Measurements from ENCODE around the gene INTS3. TPM values are rescaled to one million over a fixed set of nuclear protein-coding genes. Genes with fewer than 3 reads are reported as not detected.

INTS3 gene
- total RNA-seq, 5 donors from 2014 or later (not counting 1 experiment from before 2014, with no cell fraction given) = 45.9 to 57.7 (median 48.5) TPM

DNA sequence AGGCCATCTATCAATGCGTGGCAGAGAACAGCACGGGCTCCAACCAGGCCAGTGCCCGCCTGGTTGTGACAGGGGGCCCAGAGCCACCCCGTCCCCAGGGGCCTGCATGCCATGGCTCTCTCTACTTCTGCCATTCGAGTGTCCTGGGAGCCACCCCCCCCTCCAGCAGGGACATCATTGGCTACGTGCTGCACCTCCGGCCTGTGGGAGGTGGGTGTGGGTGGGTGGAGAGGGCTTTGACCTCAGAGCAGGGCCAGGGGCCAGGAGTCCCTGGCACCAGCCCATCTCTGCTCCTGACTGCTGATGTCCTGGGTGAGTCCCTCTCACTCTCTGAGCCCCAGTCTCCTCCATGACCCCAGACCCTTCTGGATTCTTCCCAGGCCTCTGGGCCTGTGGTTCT is 72.7 kb downstream of the INTS3 start:
- WGBS (ENCODE audit: insufficient coverage) = 94% methylated on average over 3 of the region's 7 CpGs
- no peaks in the 10 kb centered on the region for H3K36me3 Mint-ChIP-seq

DNA sequence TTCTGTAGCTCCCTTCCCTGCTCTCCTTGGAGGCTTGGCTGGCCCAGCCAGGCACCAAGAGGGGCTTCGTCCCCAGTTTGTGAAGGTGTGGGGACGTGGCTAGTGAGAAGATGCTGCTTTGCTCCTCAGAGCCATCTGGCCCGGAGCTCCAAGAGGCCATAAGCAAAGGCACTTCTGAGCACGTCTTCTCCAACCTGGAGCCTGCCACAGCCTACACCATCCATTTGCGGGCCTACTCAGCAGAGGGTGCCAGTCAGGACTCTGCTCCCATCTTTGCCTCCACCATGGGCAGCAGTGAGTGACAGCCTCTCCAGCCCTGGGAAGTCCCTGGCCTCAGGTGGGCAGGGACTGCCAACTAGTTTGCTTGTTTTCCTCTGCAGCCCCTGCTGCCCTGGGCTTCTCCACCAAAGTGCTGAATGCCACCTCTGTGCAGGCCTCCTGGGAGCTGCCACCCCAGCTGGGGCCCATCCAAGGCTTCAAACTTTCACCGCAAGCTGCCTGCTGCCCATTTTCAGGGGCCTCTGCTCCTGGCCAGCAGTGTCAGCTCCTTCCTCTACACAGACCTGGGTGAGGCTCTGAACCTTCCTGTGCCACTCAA is 73.3 kb downstream of the INTS3 start:
- Mint-ChIP-seq H3K27me3 (no peaks in the 10 kb centered on the region), H3K27ac (peak overlapping the region in 1 of 2 donors; percentile 31), H3K36me3 (no peaks in the 10 kb centered on the region), H3K4me3 (no peak overlapping the region), H3K4me1 (peaks cover 32 to 43% (median 35%) of the 10 kb centered on the region in 3 donors), H3K9me3 (no peaks in the 10 kb centered on the region)
- POLR2A ChIA-PET = no interaction called here
- Histone ChIP-seq H3K4me3 (ENCODE audit: control insufficient read depth in 1 of 2, extremely low read depth in 1 of 2, low read length in 1 of 2) (no peak overlapping the region), H3K4me1 (ENCODE audit: control insufficient read depth in 1 of 2, extremely low read depth in 1 of 2, insufficient read depth in 2 of 2, low read length in 2 of 2) (peaks cover 4 to 39% of the 10 kb centered on the region in 2 experiments), H3K9me3 (no peaks in the 10 kb centered on the region), H3K27ac (ENCODE audit: low read length) (no peak overlapping the region), H3K27me3 (replicated peaks in 1 of 2; ENCODE audit: control insufficient read depth in 2 of 2, extremely low read depth in 1 of 2, insufficient read depth in 2 of 2, low read length in 1 of 2) (no peaks in the 10 kb centered on the region), H3K36me3 (ENCODE audit: control insufficient read depth in 2 of 2, extremely low read depth in 1 of 2, insufficient read depth in 1 of 2, low read length in 1 of 2) (no peaks in the 10 kb centered on the region)
- no peak for ATAC-seq (replicated peaks in 1 of 4)
- DNase-seq = no peak
- 95% methylated on average over 5 of the region's 6 CpGs for WGBS (ENCODE audit: insufficient coverage)
- CTCF ChIA-PET = interaction anchor here in 1 of 2 donors (1.9 kb wide), 1 partner anchor 186 kb away, joined by 4 read pairs; no protein-coding TSS in a partner anchor

More for the DNA sequence above, 72.7 kb downstream of the INTS3 start:
- ChIA-PET CTCF (interaction anchor here in 1 of 2 donors (1.9 kb wide), 1 partner anchor 186 kb away, joined by 4 read pairs; no protein-coding TSS in a partner anchor), POLR2A (no interaction called here)
- no peak overlapping the region for H3K27ac ChIP-seq (ENCODE audit: low read length)
- H3K36me3 ChIP-seq (ENCODE audit: control insufficient read depth in 2 of 2, extremely low read depth in 1 of 2, insufficient read depth in 1 of 2, low read length in 1 of 2) = no peaks in the 10 kb centered on the region
- no peaks in the 10 kb centered on the region for H3K9me3 Mint-ChIP-seq
- no peak overlapping the region for H3K4me3 Mint-ChIP-seq
- H3K27ac Mint-ChIP-seq = peak overlapping the region in 1 of 2 donors; percentile 31
- H3K9me3 ChIP-seq = no peaks in the 10 kb centered on the region
- H3K4me3 ChIP-seq (ENCODE audit: control insufficient read depth in 1 of 2, extremely low read depth in 1 of 2, low read length in 1 of 2) = no peak overlapping the region
- ATAC-seq (replicated peaks in 1 of 4) (no peak), DNase-seq (no peak)
- peaks cover 4 to 39% of the 10 kb centered on the region in 2 experiments for H3K4me1 ChIP-seq (ENCODE audit: control insufficient read depth in 1 of 2, extremely low read depth in 1 of 2, insufficient read depth in 2 of 2, low read length in 2 of 2)
- H3K27me3 ChIP-seq (replicated peaks in 1 of 2; ENCODE audit: control insufficient read depth in 2 of 2, extremely low read depth in 1 of 2, insufficient read depth in 2 of 2, low read length in 1 of 2) = no peaks in the 10 kb centered on the region
- H3K27me3 Mint-ChIP-seq = no peaks in the 10 kb centered on the region
- peaks cover 25 to 38% (median 30%) of the 10 kb centered on the region in 3 donors for H3K4me1 Mint-ChIP-seq

DNA sequence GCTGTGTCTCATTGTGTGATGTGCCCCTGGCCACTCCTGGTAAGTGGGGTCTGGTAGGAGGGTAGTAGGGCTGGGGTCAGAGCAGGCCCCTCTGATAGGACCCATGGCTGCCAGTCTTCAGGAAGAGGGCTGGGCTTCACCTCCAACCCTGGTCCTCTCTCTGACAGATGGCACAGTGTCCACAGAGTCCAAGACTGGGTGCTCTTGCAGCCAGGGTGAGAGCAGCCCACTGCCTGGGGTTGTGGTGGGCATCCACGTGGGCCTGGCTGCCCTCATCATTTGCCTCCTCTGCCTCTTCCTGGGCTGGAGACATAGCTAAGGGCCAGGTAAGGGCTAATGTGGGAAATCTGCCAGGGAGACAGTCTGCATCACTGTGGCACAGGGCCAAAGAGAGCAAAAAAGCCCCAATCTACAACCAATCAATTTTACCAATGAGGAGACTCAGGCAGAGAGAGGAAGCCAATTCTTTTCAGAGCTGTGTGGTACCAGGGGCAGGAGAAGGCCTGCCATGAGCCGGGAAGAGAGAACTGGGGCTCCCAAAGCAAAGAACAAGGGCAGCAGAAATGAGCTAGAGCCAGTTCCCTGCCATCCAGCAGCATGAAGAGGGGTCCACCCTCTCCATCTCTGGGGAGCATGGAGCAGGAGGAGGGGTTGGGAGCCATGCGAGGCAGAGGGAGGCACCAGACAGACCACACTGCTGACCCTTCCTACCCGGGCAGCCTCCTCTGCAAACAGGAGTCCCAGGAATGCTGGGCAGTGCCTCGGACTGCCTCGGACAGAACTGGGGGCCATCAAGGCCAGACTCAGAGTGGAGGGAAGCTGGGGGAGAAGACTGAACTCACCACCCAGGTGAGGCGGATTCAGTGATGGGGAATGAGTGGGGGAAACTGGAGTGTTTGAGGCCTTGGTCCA is 74.2 kb downstream of the INTS3 start:
- H3K36me3 ChIP-seq (ENCODE audit: control insufficient read depth in 2 of 2, extremely low read depth in 1 of 2, insufficient read depth in 1 of 2, low read length in 1 of 2) = peaks cover 0 to 3% of the 10 kb centered on the region in 2 donors
- DNase-seq (no peak), ATAC-seq (replicated peaks in 1 of 4) (no peak)
- POLR2A ChIA-PET = no interaction called here
- Mint-ChIP-seq H3K4me3 (no peak overlapping the region), H3K9me3 (no peaks in the 10 kb centered on the region), H3K27ac (peak overlapping the region in 1 of 2 donors; percentile 61), H3K4me1 (peaks cover 32 to 43% (median 35%) of the 10 kb centered on the region in 3 donors), H3K36me3 (peaks cover 3% of the 10 kb centered on the region), H3K27me3 (no peaks in the 10 kb centered on the region)
- H3K27ac ChIP-seq (ENCODE audit: low read length) = no peak overlapping the region
- peaks cover 2 to 32% of the 10 kb centered on the region in 2 experiments for H3K4me1 ChIP-seq (ENCODE audit: control insufficient read depth in 1 of 2, extremely low read depth in 1 of 2, insufficient read depth in 2 of 2, low read length in 2 of 2)
- H3K9me3 ChIP-seq = no peaks in the 10 kb centered on the region
- CTCF ChIA-PET = no interaction called here
- H3K4me3 ChIP-seq (ENCODE audit: control insufficient read depth in 1 of 2, extremely low read depth in 1 of 2, low read length in 1 of 2) = no peak overlapping the region
- 91% methylated on average over 1 of the region's 7 CpGs for WGBS (ENCODE audit: insufficient coverage)
- no peaks in the 10 kb centered on the region for H3K27me3 ChIP-seq (replicated peaks in 1 of 2; ENCODE audit: control insufficient read depth in 2 of 2, extremely low read depth in 1 of 2, insufficient read depth in 2 of 2, low read length in 1 of 2)

DNA sequence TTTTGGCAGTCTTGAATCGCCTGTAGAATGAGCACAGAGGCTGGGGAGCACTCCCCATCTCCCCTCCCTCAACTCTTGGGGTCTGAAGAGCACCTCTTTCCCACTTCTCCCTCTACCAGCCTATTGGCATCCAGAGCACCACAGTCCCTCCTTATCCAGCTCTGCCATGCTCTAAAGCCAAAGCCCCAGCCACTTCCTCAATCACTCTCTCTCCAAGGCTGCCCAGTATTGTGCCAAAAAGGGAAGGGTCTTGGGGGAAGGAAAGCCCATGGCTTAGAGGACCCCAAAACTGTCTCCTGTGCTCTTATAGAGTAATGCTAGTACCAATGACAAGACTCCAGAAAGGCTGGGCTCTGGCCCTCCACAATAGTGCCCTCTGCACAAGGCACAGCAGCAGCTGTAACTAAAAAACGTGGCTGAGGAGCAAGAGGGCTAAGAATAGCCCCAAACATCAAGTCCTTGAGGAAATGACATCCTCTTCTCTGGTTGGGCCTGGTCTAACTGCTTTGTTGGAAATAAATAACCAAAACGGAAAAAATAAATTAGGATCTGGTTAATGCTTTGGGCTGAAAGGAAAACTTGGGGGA is 75.7 kb downstream of the INTS3 start:
- peaks cover 11% of the 10 kb centered on the region for H3K36me3 Mint-ChIP-seq
- H3K4me1 Mint-ChIP-seq = peaks cover 27 to 45% (median 34%) of the 10 kb centered on the region in 3 donors
- Histone ChIP-seq H3K9me3 (no peaks in the 10 kb centered on the region), H3K4me1 (ENCODE audit: control insufficient read depth in 1 of 2, extremely low read depth in 1 of 2, insufficient read depth in 2 of 2, low read length in 2 of 2) (peaks cover 2 to 25% of the 10 kb centered on the region in 2 experiments), H3K27me3 (replicated peaks in 1 of 2; ENCODE audit: control insufficient read depth in 2 of 2, extremely low read depth in 1 of 2, insufficient read depth in 2 of 2, low read length in 1 of 2) (no peaks in the 10 kb centered on the region), H3K36me3 (ENCODE audit: control insufficient read depth in 2 of 2, extremely low read depth in 1 of 2, insufficient read depth in 1 of 2, low read length in 1 of 2) (peaks cover 7 to 15% of the 10 kb centered on the region in 2 donors), H3K4me3 (ENCODE audit: control insufficient read depth in 1 of 2, extremely low read depth in 1 of 2, low read length in 1 of 2) (no peak overlapping the region), H3K27ac (ENCODE audit: low read length) (peak overlapping the region; percentile 13)
- DNase-seq = no peak
- H3K27ac Mint-ChIP-seq = peak overlapping the region; percentile 51 to 56
- H3K27me3 Mint-ChIP-seq = no peaks in the 10 kb centered on the region
- CTCF ChIA-PET = no interaction called here
- POLR2A ChIA-PET = no interaction called here
- ATAC-seq (replicated peaks in 1 of 4) = no peak
- H3K4me3 Mint-ChIP-seq = no peak overlapping the region
- no peaks in the 10 kb centered on the region for H3K9me3 Mint-ChIP-seq
- 82% methylated on average over 2 of the region's 3 CpGs for WGBS (ENCODE audit: insufficient coverage)

DNA sequence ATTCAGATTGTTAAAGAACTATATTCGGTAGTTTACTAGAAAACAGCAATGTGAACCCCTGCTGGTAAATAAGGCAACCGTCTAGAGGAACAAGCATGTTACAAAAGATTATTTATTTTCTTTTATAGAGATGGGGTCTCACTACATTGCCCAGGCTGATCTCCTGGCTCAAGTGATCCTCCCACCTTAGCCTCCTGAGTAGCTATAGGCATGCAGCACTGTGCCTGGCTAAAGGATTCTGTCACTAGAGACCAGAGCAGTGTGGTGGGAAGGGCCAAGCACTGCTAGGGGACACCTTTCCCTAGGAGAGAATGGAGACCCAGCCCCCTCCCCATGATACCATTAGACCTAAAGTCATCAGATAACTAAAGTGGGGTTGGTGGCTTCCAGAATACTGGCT is 76.3 kb downstream of the INTS3 start:
- no CpG with 5 or more reads among the region's 2 CpGs for WGBS (ENCODE audit: insufficient coverage)
- no peak overlapping the region for H3K4me3 Mint-ChIP-seq

More for the DNA sequence above, 76.3 kb downstream of the INTS3 start:
- peak overlapping the region; percentile 94 for H3K27ac ChIP-seq (ENCODE audit: low read length)
- ATAC-seq (replicated peaks in 1 of 4) = no peak
- Mint-ChIP-seq H3K9me3 (no peaks in the 10 kb centered on the region), H3K36me3 (peaks cover 11% of the 10 kb centered on the region), H3K27me3 (no peaks in the 10 kb centered on the region), H3K27ac (peak overlapping the region; percentile 80 to 82), H3K4me1 (peaks cover 27 to 45% (median 34%) of the 10 kb centered on the region in 3 donors)
- H3K27me3 ChIP-seq (replicated peaks in 1 of 2; ENCODE audit: control insufficient read depth in 2 of 2, extremely low read depth in 1 of 2, insufficient read depth in 2 of 2, low read length in 1 of 2) = no peaks in the 10 kb centered on the region
- H3K36me3 ChIP-seq (ENCODE audit: control insufficient read depth in 2 of 2, extremely low read depth in 1 of 2, insufficient read depth in 1 of 2, low read length in 1 of 2) = peaks cover 9 to 20% of the 10 kb centered on the region in 2 donors
- no peak for DNase-seq
- POLR2A ChIA-PET = interaction anchor here in 1 of 2 donors (0.6 to 0.7 kb wide), 2 partner anchors 79 to 388 kb away, joined by 3 to 4 read pairs; partner anchors contain the start of gene TPM3
- no peak overlapping the region for H3K4me3 ChIP-seq (ENCODE audit: control insufficient read depth in 1 of 2, extremely low read depth in 1 of 2, low read length in 1 of 2)
- peaks cover 2 to 25% of the 10 kb centered on the region in 2 experiments for H3K4me1 ChIP-seq (ENCODE audit: control insufficient read depth in 1 of 2, extremely low read depth in 1 of 2, insufficient read depth in 2 of 2, low read length in 2 of 2)
- CTCF ChIA-PET = interaction anchor here in 1 of 2 donors (0.8 to 1.7 kb wide), 4 partner anchors 119 to 531 kb away, joined by 3 to 6 read pairs (median 4); partner anchors contain the start of genes GATAD2B and RAB13
- H3K9me3 ChIP-seq = no peaks in the 10 kb centered on the region

Measured in T-cell (primary cell).